Neural cell (in vitro differentiated cells): Measurements from ENCODE around the gene GCLM.

Experiments
- EP300 ChIP-seq: fragments of 450-650 bp; conservative IDR thresholded peaks from 2 replicates; pipeline ENCODE4 v1.6.1; 2014; ENCODE audit warnings: antibody characterized with exemption, mild to moderate bottlenecking, moderate library complexity; ENCODE audit not compliant: poor library complexity, severe bottlenecking
- EZH2 ChIP-seq: fragments of 200-600, 300-800 bp; shearing (Covaris generic), sonication (generic); IDR thresholded peaks from 2 replicates; pipeline ENCODE4 v1.6.1; 2014; ENCODE audit warnings: antibody characterized with exemption, low read length, borderline replicate concordance, mild to moderate bottlenecking; ENCODE audit not compliant: insufficient read depth, poor library complexity, severe bottlenecking
- MXI1 ChIP-seq: fragments of 450-650 bp; conservative IDR thresholded peaks from 2 replicates; pipeline ENCODE4 v1.6.1; 2014; ENCODE audit warnings: antibody characterized with exemption, mild to moderate bottlenecking; ENCODE audit not compliant: poor library complexity, severe bottlenecking
- POLR2AphosphoS5 ChIP-seq: IDR thresholded peaks from 2 replicates; pipeline ENCODE4 v1.6.1; 2012
- RAD21 ChIP-seq: fragments of 450-650 bp; conservative IDR thresholded peaks from 2 replicates; pipeline ENCODE4 v1.6.1; 2014; ENCODE audit warnings: antibody characterized with exemption, mild to moderate bottlenecking, moderate library complexity
- SMC3 ChIP-seq: fragments of 450-650 bp; conservative IDR thresholded peaks from 2 replicates; pipeline ENCODE4 v1.6.1; 2014; ENCODE audit warnings: antibody characterized with exemption, mild to moderate bottlenecking, moderate library complexity; ENCODE audit not compliant: poor library complexity
- TAF1 ChIP-seq: IDR thresholded peaks from 2 replicates; pipeline ENCODE4 v1.6.1; 2012; ENCODE audit warnings: low read depth
- TF ChIP-seq, protein P1 (sequence below): fragments of 450-650 bp; IDR thresholded peaks from 2 replicates; pipeline ENCODE4 v1.5.1; 2014; ENCODE audit warnings: antibody characterized with exemption, mild to moderate bottlenecking, moderate library complexity; ENCODE audit not compliant: poor library complexity, severe bottlenecking
- TF ChIP-seq, protein P2 (sequence below): IDR thresholded peaks from 2 replicates; pipeline ENCODE4 v1.6.1; 2012; ENCODE audit warnings: borderline replicate concordance

DNA sequence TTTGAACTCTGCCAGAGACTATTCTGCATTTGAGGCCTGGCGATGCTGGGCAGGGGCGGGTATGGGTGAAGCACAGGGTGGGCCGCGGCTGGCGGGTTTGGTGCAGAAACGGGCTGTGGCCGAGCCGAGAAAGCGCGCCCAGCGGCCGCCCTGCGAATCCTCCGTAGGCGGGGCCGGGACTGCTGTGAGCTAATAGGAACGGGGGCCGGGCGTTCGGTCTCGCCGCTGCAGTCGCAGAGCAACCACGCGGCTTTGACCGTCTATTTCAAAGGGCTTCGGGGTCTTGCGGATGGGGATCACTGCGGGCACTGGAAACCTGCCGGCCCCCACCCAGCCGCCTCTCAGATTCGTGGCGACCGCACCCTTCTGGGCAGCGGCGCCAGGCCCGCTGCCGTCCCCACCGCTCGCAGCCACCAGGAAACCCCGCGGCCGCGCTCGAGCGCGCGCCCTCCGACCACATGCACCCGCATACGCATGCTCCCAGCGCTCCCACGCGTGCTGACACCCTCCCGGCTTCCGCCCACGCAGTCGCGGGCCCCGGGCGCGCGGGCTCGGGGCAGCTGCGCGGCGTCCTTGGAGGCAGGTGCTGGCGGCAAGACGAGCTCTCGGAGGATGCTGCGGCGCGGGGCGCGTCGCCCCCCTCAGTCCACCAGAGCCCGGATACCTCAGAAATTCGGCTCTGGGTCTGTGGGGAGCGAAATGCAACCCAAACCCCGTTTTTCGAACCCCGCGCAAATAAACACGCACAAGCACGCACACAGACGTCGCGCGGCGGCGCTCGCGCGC lies 62.8 kb downstream of the GCLM start:
- TF ChIP-seq EP300 (peak; percentile 50), TAF1 (peak; percentile 95), EZH2 (no peak), MXI1 (peak; percentile 92), RAD21 (no peak), POLR2AphosphoS5 (peak; percentile 78), SMC3 (peak; percentile 28)
- TF ChIP-seq, protein P1, sequence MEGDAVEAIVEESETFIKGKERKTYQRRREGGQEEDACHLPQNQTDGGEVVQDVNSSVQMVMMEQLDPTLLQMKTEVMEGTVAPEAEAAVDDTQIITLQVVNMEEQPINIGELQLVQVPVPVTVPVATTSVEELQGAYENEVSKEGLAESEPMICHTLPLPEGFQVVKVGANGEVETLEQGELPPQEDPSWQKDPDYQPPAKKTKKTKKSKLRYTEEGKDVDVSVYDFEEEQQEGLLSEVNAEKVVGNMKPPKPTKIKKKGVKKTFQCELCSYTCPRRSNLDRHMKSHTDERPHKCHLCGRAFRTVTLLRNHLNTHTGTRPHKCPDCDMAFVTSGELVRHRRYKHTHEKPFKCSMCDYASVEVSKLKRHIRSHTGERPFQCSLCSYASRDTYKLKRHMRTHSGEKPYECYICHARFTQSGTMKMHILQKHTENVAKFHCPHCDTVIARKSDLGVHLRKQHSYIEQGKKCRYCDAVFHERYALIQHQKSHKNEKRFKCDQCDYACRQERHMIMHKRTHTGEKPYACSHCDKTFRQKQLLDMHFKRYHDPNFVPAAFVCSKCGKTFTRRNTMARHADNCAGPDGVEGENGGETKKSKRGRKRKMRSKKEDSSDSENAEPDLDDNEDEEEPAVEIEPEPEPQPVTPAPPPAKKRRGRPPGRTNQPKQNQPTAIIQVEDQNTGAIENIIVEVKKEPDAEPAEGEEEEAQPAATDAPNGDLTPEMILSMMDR = peak; percentile 62
- TF ChIP-seq, protein P2, sequence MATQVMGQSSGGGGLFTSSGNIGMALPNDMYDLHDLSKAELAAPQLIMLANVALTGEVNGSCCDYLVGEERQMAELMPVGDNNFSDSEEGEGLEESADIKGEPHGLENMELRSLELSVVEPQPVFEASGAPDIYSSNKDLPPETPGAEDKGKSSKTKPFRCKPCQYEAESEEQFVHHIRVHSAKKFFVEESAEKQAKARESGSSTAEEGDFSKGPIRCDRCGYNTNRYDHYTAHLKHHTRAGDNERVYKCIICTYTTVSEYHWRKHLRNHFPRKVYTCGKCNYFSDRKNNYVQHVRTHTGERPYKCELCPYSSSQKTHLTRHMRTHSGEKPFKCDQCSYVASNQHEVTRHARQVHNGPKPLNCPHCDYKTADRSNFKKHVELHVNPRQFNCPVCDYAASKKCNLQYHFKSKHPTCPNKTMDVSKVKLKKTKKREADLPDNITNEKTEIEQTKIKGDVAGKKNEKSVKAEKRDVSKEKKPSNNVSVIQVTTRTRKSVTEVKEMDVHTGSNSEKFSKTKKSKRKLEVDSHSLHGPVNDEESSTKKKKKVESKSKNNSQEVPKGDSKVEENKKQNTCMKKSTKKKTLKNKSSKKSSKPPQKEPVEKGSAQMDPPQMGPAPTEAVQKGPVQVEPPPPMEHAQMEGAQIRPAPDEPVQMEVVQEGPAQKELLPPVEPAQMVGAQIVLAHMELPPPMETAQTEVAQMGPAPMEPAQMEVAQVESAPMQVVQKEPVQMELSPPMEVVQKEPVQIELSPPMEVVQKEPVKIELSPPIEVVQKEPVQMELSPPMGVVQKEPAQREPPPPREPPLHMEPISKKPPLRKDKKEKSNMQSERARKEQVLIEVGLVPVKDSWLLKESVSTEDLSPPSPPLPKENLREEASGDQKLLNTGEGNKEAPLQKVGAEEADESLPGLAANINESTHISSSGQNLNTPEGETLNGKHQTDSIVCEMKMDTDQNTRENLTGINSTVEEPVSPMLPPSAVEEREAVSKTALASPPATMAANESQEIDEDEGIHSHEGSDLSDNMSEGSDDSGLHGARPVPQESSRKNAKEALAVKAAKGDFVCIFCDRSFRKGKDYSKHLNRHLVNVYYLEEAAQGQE = peak; percentile 70
